IMR-90 (cell line): ENCODE results near the gene ABCA7. TPM values are rescaled to one million over a fixed set of nuclear protein-coding genes. Genes with fewer than 3 reads are reported as not detected.

Experiments
- ELK1 ChIP-seq: fragments of 150-350 bp; IDR thresholded peaks from 2 replicates; pipeline ENCODE4 v1.6.1; 2016; ENCODE audit warnings: low read depth, mild to moderate bottlenecking, low read length, moderate library complexity, borderline replicate concordance
- polyA plus RNA-seq, 3 experiments: library from polyadenylated mRNA; depleted of rRNA; stranded (reverse); fragments of >200 nt; gene quantifications; 2 replicates each; pipeline ENCODE4 v1.2.3, GENCODE V29; 2012; ENCODE audit warnings: low replicate concordance in 1 of 3
- total RNA-seq: library from RNA; depleted of rRNA; stranded (reverse); fragments of >200 nt; gene quantifications from 2 replicates; pipeline ENCODE4 v1.2.3, GENCODE V29; 2012
- TF ChIP-seq, protein P1 (sequence below): fragments of 150-350 bp; IDR thresholded peaks from 2 replicates; pipeline ENCODE4 v1.6.1; 2017; ENCODE audit warnings: mild to moderate bottlenecking, antibody characterized with exemption, low read length, low read depth

Gene ABCA7
- total and polyA plus RNA-seq, 2 of the 4 experiments (the other 2 are of a cell fraction), result 0.36 to 3.3 TPM

DNA sequence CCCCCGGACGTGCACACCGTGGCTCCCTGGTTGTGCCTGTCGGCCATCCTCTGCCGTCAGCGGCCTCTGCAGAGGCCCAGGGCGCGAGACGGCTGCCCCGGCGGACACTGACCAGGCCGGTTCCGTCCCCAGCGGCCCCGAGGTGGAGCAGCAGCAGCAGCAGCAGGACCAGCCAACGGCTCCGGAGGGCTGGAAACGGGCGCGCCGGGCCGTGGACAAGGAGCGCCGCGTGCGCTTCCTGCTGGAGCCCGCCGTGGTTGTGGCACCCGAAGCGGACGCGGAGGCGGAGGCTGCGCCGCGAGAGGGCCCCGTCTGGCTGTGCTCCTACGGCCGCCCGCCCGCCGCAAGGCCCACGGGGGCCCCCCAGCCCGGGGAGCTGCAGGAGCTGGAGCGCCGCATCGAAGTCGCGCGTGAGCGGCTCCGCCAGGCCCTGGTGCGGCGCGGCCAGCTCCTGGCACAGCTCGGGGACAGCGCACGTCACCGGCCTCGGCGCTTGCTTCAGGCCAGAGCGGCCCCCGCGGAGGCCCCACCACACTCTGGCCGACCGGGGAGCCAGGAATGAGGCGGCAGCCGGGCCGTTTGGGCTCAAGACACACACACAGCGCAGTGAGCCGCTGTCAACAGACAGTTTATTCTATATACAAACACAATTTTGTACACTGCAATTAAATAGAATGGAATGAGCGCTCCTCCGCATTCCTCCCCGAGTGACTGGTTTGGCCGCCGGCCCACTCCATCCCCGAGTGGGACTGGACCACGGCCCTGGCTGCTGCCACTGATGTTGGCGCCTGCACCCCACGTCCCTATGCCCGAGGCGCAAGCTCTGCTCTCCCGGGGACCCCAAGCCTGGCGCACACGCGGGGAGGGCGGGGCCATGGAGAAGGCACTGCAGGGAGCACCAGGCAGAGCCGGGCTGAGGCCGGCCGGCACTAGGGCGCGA, 30.6 kb upstream of the ABCA7 start (continued):
- TF ChIP-seq, protein P1, sequence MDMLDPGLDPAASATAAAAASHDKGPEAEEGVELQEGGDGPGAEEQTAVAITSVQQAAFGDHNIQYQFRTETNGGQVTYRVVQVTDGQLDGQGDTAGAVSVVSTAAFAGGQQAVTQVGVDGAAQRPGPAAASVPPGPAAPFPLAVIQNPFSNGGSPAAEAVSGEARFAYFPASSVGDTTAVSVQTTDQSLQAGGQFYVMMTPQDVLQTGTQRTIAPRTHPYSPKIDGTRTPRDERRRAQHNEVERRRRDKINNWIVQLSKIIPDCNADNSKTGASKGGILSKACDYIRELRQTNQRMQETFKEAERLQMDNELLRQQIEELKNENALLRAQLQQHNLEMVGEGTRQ, result no peak
- no peak for TF ChIP-seq ELK1
